ENCODE results near the gene CANX. TPM values are rescaled to one million over a fixed set of nuclear protein-coding genes. Genes with fewer than 3 reads are reported as not detected.
A peak's percentile ranks its signal among the peaks of the same experiment; 100 is the strongest.

The CANX gene
- total RNA-seq, 1 experiment from 2014 or later: 766 TPM

DNA sequence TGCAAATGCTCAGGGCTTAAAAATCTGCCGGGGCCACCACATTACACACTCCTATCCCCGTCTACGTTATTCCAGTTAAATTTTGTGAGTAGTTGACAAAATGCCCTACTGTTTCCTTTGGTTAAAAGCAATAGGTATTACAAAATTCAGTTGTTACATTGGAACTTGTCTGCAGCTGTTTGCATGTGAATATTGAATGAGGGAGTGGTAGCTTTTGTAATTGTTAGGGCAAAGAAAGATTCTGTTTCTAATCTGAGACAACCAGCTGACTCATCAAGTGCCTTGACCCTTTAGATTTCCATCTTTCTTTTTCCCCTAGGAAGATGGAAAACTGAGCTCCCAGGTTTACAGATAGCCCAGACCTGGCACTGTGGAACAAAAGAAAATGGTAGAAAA is 64.0 kb downstream of the CANX start:
- H3K36me3 ChIP-seq (ENCODE audit: control insufficient read depth in 1 of 2, insufficient read depth in 2 of 2, low read length in 2 of 2): peaks cover 11 to 17% of the 10 kb centered on the region in 2 experiments; a peak in 3 of 4 replicates
- H3K27ac ChIP-seq (ENCODE audit: low read depth, low read length): peak overlapping the region; percentile 50; the same call in 1 of the 2 replicates
- peaks cover 11 to 47% of the 10 kb centered on the region in 2 experiments for H3K4me1 ChIP-seq (ENCODE audit: control insufficient read depth in 1 of 2, insufficient read depth in 2 of 2, low read length in 2 of 2)
- intact Hi-C loops (cut with micrococcal nuclease): loop anchor here (2.0 to 10.0 kb wide), 3 partner anchors 32 to 222 kb away; no protein-coding TSS in a partner anchor
- peaks cover 81% of the 10 kb centered on the region for H3K79me2 ChIP-seq (ENCODE audit: insufficient read depth, low read length)
- DNase-seq (ENCODE audit: low read depth, low spot score) (no peak), ATAC-seq (peak; percentile 44)
- CTCF ChIA-PET: interaction anchor here (0.8 to 1.7 kb wide), 8 partner anchors 8 to 329 kb away, joined by 3 to 6 read pairs (median 4); partner anchors contain the start of gene MAML1
- H2AFZ ChIP-seq (ENCODE audit: low read depth, low read length, poor library complexity, severe bottlenecking): no peak overlapping the region
- H3K9me2 ChIP-seq (ENCODE audit: insufficient read depth): no peaks in the 10 kb centered on the region
- no peak overlapping the region for H3K9ac ChIP-seq (ENCODE audit: low read length)
- no peaks in the 10 kb centered on the region for H3K9me3 ChIP-seq (ENCODE audit: control insufficient read depth in 1 of 2, insufficient read depth in 1 of 2, low read depth in 1 of 2, low read length in 2 of 2)
- H4K20me1 ChIP-seq (ENCODE audit: insufficient read depth): peaks cover 9% of the 10 kb centered on the region; the same call in 1 of the 2 replicates
- H3K27me3 ChIP-seq (ENCODE audit: insufficient read depth, low read length): no peaks in the 10 kb centered on the region
- RAD21 ChIA-PET (ENCODE audit: low non-redundant PET in 1 of 2, low total read pairs in 2 of 2, uncharacterized antibody in 2 of 2, unreplicated experiment in 2 of 2): no interaction called here
- TF ChIP-seq EZH2phosphoT487 (IDR thresholded peaks at IDR 0.05; ENCODE audit: borderline replicate concordance): no peak
- no peak for TF ChIP-seq CEBPB (IDR thresholded peaks at IDR 0.05; ENCODE audit: low read depth)
- no peak for TF ChIP-seq EZH2 (IDR thresholded peaks at IDR 0.05)
- no peak for TF ChIP-seq SIN3A (IDR thresholded peaks at IDR 0.05; ENCODE audit: low read depth)
- TF ChIP-seq TCF7L2 (IDR thresholded peaks at IDR 0.05; ENCODE audit: borderline replicate concordance, extremely low read depth, insufficient read depth, insufficient read length): no peak
- TF ChIP-seq, protein P1, sequence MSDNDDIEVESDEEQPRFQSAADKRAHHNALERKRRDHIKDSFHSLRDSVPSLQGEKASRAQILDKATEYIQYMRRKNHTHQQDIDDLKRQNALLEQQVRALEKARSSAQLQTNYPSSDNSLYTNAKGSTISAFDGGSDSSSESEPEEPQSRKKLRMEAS (IDR thresholded peaks at IDR 0.05): no peak
- no peak for TF ChIP-seq ZFX (IDR thresholded peaks at IDR 0.05)
- no peak for TF ChIP-seq RAD21 (IDR thresholded peaks at IDR 0.05; ENCODE audit: low read depth)
- TF ChIP-seq SRF (IDR thresholded peaks at IDR 0.05; ENCODE audit: low read depth): no peak
- TF ChIP-seq, protein P2, sequence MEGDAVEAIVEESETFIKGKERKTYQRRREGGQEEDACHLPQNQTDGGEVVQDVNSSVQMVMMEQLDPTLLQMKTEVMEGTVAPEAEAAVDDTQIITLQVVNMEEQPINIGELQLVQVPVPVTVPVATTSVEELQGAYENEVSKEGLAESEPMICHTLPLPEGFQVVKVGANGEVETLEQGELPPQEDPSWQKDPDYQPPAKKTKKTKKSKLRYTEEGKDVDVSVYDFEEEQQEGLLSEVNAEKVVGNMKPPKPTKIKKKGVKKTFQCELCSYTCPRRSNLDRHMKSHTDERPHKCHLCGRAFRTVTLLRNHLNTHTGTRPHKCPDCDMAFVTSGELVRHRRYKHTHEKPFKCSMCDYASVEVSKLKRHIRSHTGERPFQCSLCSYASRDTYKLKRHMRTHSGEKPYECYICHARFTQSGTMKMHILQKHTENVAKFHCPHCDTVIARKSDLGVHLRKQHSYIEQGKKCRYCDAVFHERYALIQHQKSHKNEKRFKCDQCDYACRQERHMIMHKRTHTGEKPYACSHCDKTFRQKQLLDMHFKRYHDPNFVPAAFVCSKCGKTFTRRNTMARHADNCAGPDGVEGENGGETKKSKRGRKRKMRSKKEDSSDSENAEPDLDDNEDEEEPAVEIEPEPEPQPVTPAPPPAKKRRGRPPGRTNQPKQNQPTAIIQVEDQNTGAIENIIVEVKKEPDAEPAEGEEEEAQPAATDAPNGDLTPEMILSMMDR (IDR thresholded peaks at IDR 0.05 in 2 of 3, conservative IDR thresholded peaks at IDR 0.05 in 1 of 3; ENCODE audit: borderline replicate concordance in 1 of 3, insufficient read depth in 1 of 3, low read depth in 2 of 3, low read length in 2 of 3): no peak
- TF ChIP-seq EGR1 (IDR thresholded peaks at IDR 0.05; ENCODE audit: low read depth): no peak
- no TSS peak for BruUV-seq (replicated peaks)
- no peak overlapping the region for H3K4me3 ChIP-seq (replicated peaks in 1 of 2; ENCODE audit: low read depth in 1 of 2, low read length in 2 of 2)
- POLR2A ChIA-PET: interaction anchor here (1.2 kb wide), 1 partner anchor 139 kb away, joined by 4 read pairs; the partner anchor contains the start of gene HNRNPH1
- peak overlapping the region; percentile 48 for H3K4me2 ChIP-seq (ENCODE audit: low read length)

All from HCT116 (cell line).